ENCODE results near the gene GNPNAT1.

Gene GNPNAT1

DNA sequence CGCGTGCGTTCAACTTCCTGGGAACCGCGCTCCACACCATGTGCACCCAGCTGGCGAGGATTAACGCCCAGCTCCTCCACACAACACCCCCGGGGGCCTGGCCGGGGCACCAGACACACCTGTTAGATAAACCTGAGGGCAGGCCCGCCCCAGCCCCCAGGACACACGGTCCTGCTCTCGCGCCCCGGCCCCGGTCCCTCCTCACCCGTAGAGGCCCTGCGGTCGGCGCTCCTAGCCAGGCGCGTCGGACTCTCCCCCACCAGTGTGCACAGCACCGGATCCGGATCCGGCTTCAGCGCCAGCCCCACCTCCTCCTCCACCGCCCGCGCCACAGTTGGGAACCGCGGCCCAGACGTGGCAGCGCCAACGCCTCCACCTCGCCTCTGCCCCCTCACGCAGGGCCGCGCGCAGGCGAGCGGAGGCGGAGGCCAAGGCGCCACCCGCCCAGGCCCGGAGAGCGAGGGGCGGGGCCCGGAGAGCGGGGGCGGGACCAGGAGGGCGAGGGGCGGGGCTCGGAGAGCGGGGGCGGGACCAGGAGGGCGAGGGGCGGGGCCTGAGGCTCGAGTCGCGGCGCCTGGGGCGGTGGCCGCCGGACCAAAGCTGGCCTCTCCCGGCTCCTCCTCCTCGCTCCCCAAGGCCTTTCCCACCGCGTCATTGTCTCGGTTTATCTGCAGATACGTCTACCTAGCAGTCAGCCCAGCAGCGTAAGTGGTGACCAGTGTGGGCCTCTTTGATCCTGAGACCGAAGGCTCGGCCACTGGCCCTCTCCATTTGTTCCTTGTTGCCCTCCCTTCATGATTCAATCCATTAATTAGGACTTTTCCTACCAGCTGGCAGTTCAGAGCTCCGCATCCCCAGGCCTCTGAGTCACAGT is at the start of gene GNPNAT1:
Gene GNPNAT1 (minus strand): TSS at position 385 of the 874 bp plus-strand sequence. CDS start 6,957 bp downstream, outside the sequence.
- peak; percentile 70 to 76 for DNase-seq (ENCODE audit: low read depth in 1 of 2, low spot score in 1 of 2)

DNA sequence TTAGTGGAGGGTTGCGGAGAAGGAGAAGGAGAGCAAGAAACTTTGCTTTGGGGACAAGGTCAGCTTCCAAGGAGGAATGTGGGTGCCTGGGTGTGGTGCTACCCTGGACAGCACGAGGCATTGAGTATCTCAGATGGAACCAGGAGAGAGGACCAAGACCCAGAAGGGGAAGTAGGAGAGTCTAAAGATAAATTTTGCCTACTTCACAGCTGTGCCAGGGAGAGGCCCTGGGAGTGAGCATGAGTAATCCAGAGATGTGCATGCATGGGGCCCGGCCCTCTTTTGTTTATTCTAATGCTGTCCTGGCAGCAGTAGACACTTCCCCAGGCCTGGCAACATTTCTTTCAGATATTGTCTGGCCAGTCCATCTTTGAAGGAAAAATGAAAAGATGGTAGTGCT is 49.5 kb upstream of the GNPNAT1 start:
- no peak for DNase-seq (ENCODE audit: low read depth in 1 of 2, low spot score in 1 of 2)

DNA sequence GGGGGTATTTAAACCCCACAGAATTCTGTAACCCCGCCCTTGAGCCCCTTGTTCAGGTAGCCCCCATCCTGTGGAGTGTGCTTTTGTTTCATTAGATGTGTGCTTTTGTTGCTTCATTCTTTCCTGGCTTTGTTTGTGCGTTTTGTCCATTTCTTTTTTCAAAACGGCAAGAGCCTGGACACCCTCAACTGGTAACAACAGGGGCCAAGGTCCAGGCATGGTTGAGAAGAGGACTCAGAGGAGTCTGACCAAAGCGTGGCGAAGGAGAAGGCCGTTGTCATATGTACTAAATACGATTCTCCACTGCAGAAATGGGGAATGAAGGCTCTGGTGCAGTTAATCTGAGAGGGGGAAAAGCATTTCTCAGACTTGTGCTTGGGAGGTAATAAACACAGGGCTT is 46.0 kb upstream of the GNPNAT1 start:
- no peak for DNase-seq (ENCODE audit: low read depth in 1 of 2, low spot score in 1 of 2)

DNA sequence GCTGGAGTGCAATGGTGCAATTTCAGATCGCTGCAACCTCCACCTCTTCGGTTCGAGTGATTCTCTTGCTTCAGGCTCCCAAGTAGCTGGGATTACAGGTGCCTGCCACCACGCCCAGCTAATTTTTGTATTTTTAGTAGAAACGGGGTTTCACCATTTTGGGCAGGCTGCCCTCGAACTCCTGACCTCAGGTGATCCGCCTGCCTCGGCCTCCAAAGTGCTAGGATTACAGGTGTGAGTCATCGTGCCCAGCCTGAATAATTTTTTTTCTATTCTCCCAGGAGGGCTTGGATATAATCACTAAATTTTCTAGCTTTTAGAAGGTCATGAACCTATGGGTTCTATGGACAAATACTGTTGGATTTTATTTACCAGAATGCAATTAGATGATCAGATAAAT is 44.7 kb upstream of the GNPNAT1 start:
- no peak for DNase-seq (ENCODE audit: low read depth in 1 of 2, low spot score in 1 of 2)

DNA sequence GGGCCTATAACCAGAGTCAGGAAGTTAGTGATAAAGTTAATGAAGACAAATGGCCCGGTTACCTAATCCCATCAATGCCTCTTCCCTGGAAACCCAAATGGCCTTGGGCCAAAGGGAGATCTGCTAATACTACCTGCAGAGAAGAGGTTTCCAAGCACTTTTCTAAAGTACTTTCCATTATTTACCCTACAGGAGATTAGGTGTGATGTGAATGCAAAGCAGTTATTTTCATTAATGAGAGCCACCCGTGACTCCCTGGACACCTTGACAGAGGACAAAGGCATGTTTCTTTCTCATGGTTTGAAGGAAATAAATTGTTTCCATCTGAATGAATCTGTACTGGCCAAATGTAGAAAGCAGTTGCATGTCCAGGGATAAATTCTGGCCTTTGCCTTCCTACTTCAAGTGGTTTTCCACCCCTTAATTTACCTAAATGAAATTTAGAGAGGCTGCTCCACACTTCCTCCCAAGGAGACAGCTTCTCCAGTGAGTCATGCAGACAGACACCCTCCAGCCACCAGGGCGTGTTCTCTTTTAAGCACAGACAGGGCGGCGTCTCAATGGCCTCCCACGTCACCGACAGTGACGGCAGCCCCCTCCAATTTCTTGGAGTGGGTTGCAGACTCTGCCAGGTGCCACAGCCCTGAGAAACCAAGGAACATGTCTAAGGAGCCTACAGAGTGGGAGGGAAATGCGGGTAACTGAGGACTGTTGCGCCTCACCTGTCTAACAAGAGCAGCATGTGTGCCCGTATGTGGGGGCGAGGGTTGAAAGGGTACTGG is 43.9 kb upstream of the GNPNAT1 start:
- DNase-seq (ENCODE audit: low read depth in 1 of 2, low spot score in 1 of 2) = no peak

DNA sequence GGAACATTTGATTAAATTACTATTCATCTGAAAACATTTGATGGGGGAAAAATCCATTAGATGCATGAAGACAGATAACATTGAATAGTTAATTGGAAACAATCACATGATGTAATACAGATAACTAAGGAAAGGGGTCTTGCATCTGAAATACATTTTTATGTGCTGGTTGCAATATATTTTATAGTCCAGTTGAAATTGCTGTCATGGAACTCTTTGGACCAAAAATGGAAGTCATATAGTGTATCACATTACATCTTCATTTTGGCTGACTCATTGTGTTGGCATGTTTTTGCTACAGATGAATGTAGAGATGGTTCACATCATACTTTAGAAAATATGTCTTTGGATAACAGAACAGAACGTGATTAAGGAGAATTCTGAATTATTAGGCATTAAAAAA is 43.0 kb upstream of the GNPNAT1 start:
- DNase-seq (ENCODE audit: low read depth in 1 of 2, low spot score in 1 of 2) = no peak

DNA sequence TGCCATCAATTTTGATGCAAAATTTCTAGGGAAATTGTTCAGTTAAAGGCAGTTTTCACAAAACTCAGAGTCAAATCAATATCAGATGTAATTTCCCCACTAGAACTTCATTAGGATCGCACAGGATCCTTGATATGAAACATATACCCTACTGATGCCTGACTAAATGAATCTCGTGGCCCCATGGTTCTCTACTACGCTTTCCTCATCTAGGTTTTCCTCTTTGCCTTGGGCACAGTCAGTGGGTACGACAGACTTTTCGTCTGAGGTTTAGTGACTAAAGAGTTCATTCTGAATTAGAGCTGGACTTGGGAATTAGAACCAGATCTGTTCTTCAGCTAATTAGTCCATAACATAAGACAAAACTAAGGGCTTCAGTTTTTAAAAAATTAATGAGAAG is 42.5 kb upstream of the GNPNAT1 start:
- DNase-seq (ENCODE audit: low read depth in 1 of 2, low spot score in 1 of 2) = no peak

DNA sequence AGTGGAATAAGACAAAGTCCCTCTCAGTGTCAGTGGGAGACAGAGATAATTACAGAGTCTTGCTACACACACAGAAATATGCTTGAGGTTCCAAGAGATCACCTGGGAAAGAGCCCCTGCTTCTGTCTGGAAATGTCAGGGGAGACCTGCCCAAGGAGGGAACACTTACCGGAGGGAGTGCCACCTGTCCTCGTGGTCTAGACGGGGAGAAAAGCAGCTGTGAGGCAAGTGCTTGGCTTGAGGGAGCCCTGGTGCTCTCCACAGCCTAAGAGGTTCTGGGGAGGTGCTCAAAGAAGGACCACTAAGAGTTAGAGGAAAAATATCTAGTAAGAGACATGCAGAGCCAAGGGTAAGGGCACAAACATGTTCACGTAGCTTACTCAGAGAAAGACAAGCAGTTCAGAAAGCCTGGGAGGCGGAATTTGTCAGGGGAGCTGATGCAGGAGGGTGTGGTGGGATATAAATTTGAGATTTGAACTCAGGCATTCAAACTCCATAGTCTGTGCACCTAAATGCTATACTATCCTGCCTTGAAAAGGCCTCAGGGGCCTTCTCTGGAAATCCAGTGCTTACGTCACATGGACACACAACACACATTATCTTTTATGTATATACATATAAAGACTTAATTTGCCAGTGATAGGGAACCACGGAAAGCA is 38.2 kb upstream of the GNPNAT1 start:
- no peak for DNase-seq (ENCODE audit: low read depth in 1 of 2, low spot score in 1 of 2)

DNA sequence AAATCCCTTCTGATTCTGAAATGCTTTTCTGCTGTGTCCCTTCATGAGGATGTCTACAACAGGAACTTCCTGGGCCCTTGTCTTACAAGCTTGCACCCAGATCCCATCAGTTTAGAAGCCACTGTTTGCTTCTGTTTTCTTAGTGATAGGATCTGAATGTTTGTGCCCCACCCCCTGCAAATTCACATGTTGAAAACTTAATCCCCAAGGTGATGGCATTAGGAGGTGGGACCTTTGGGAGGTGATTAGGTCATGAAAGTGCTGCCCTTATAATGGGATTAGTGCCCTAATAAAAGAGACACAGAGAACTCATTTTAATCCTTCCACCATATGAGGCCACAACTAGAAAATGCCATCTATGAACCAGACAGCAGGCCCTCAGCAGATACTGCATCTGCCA is 36.0 kb upstream of the GNPNAT1 start:
- no peak for DNase-seq (ENCODE audit: low read depth in 1 of 2, low spot score in 1 of 2)

DNA sequence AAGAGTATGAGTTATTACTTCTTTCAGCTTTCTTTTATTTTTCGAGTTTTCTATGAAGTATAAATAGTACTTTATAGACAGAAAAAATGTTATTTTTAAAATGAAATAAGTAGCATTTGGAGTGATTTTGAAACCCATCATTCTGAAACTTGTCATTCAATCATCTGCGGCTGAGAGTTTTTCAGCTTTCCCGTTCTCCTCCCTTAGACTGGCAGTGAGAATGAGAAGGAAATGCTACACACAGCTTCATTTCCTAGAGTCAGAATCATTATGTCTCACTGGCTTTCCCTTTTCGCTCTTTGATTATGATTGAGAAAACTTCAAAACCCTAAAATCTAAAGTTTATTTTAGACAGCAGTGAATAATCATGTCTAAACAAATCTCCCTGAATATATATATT is 33.7 kb upstream of the GNPNAT1 start:
- no peak for DNase-seq (ENCODE audit: low read depth in 1 of 2, low spot score in 1 of 2)

DNA sequence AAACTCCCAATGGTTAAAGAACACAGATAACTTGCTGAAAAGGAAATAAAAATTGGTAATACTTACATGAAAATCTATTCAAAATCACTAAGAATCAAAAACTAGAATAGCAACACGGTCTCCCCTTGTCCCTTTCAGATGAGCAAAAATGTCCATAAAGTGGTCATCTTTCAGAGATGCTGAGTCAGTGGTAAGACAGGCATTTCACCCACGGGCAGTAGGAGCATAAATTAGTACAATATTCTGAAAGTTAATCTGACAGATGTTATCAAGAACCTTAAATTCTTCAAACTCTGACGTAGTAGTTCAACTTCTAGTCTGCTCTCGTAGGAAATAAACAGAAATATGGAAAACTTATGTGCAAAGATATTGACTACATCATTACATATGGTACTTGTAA is 33.1 kb upstream of the GNPNAT1 start:
- DNase-seq (ENCODE audit: low read depth in 1 of 2, low spot score in 1 of 2) = no peak

DNA sequence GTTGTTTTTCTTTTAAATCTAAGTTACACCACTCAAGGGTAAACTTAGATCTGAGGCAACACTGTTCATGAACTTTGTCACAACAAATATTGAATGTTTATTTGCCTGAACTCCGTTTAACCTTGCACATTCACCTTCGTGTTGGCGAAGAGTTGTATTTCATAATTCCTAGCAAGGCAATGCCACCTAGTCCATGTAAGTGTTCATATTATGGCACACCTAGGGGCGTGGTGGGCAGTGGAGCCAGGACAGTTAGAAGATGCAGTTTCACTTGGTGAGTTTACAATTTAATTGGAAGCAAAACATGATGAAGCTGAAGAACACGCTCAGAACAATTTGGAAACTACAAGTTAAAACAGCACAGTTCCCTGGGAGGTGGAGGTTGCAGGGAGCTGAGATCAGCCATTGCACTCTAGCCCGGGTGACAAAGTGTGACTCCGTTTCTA is 30.4 kb upstream of the GNPNAT1 start:
- DNase-seq (ENCODE audit: low read depth in 1 of 2, low spot score in 1 of 2) = no peak

DNA sequence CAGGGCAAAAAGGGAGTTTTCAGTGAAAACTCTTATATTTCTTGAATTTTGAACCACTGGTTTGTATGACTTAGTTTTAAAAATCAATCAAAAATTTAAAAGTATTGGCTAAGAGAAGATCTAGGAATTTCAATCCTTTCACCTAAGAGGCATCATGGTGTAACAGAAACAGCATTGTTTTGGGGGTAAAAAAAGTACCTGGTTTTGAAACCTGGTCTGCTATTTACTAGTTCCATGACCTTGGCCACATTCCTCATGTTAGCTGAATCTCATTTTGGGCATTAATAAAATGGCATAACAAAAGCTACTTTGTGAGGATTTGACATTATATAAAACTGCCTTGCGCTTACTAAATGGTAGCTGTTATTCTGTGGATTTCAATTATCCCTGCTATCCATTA is 16.7 kb upstream of the GNPNAT1 start:
- no peak for DNase-seq (ENCODE audit: low read depth in 1 of 2, low spot score in 1 of 2)

DNA sequence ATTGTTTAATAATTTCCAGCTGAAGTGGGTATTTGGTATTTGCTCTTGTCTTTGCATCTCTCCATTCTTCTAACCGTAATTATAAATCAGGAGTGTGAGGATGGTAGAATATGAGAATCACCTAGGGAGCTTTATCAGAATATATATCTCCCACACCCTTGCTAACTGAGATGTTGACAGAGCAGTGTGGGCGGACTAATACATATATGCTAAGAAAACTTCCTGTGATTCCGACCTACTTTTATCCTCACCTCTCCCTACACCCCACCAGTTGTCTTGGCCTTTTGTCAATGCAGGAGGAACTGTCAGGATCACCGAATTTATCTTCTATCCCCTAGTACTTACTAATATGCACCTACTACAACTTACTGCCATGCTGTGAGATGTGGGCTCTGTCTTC is 14.7 kb upstream of the GNPNAT1 start:
- DNase-seq (ENCODE audit: low read depth in 1 of 2, low spot score in 1 of 2) = no peak

DNA sequence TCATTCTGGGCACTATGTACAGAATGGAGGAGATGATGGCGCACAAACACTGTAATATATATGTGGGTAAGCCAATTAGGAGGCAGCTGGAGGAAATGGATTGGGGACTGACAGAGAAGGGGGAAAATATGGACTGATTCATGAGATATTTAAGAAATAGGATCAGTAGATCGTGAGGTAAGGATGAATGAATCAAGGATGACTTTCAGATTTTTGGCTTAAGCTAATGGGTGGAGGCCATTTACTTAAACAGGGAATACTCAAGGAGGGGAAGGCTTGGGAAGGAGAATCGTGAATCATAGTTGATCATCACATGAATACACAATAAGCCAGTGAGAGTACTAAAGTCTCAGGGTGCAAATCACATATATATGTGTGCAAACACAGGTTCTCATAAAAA is 11.2 kb upstream of the GNPNAT1 start:
- DNase-seq (ENCODE audit: low read depth in 1 of 2, low spot score in 1 of 2) = no peak

DNA sequence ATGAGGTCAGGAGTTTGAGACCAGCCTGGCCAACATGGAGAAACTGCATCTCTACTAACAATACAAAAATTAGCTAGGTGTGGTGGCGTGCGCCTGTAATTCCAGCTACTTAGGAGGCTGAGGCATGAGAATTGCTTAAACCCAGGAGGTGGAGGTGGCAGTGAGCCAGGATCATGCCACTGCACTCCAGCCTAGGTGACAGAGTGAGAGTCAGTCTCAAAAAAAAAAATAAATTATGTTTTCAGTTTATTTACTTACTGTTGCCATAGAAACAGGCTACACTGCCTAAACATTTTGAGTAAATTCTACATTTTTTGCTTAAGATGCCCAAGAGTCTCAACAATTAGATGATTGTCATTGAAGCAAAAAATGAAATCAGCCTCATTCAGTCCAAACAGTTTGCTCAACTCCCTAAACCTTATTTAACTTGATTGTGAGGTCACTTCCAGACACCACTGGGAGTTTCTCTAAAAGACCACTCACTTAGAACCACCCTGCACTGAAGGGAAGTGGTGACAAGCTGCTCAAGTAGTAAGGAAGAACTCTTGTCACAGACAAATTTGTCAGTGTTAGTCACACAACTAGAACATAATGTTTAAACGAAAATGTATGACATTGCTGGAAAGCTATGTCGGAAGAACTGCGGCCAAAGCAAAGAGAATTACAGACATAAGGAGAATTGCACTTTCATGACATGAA is 9.8 kb upstream of the GNPNAT1 start:
- DNase-seq (ENCODE audit: low read depth in 1 of 2, low spot score in 1 of 2) = no peak

DNA sequence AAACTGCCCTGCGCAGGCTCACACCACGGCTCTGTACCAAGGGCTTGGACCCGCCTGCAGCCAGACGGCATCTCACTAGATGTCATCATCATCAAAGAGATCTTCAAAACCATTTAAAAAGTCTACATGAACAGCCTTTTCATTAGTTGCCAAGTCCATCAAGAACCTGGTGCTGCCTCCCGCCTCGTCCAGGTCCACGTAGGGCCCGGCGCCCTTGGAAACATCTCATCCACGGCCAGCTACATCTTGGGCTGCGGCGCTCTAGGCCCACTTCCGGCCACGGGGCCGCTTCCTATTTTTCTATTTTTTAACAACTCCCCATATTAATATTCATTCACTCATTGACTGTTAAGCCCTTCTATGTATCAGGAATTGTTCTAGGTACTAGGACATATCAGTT is 7.4 kb upstream of the GNPNAT1 start:
- DNase-seq (ENCODE audit: low read depth in 1 of 2, low spot score in 1 of 2) = no peak

DNA sequence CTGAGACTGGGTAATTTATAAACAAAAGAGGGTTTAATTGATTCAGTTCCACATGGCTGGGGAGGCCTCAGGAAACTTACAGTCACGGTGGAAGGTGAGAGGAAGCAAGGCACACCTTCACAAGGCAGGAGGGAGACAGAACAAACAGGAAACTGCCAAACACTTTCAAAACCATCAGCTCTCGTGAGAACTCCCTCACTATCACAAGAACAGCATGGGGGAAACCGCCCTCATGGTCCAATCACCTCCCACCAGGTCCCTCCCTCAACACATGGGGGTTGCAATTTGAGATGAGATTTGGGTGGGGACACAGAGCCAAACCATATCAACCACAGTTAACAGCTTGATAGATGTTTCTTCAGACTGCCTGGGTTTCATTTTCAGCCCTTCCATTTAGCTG is 6.2 kb upstream of the GNPNAT1 start:
- no peak for DNase-seq (ENCODE audit: low read depth in 1 of 2, low spot score in 1 of 2)

DNA sequence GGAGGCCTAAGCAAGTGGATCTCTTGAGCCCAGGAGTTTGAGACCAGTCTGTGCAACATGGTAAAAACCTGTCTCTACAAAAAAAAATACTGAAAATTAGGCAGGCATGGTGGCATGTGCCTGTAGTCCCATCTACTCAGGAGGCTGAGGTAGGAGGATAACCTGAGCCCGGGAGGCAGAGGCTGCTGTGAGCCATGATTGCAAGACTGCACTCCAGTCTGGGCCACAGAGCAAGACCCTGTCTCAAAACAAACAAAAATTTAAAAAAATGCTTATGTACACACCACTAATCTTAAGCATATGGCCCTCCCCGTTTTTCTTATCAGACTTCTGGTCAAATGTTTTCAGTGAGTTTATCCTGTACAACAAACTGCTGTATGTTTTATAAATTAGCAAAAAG is 1.7 kb upstream of the GNPNAT1 start:
- no peak for DNase-seq (ENCODE audit: low read depth in 1 of 2, low spot score in 1 of 2)

DNA sequence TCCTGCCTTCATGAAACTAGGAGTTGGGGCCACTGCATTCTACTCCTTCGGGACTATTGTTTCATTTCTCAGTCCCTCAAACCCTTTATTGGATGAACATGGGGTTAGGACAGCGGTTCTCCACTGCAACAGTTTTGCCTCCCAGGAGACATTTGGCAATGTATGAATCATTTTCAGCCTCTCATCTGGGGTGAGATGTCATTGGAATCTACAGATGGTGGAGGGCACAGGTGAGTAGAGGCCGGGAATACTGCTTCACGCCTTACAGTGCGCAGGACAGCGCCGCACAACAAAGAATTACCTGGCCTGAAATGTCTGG is 649 bp upstream of the GNPNAT1 start:
- DNase-seq (ENCODE audit: low read depth in 1 of 2, low spot score in 1 of 2) = no peak

DNA sequence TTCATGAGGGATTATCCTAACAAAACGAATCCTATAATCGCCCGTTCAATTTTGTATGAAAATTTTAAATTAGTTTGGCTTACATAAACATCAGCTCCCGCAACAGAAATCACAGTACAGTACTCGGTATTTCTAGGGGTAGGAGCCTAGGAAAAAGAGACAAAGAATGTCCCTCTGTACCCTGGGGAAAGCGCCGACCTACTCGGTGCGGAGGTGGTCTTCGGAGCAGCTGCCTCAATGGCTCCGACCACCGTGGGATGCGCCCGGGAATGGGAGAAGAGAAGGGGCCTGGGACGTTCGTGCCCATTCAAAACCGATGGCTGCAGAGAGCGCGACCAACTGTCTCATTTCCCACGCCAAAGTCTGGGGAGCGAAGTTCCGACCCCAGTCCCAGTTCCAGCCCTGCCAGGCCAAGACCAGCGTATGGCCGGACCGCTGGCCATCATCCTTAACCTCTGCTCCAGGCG is 618 bp downstream of the GNPNAT1 start:
- no peak for DNase-seq (ENCODE audit: low read depth in 1 of 2, low spot score in 1 of 2)
